Parathyroid adenoma (tissue), 2 donors: ENCODE measurements around the gene HSD17B8.

Source experiments
- H2AFZ ChIP-seq: fragments of 300-600 bp; sonication (generic); one replicate; pipeline ENCODE4 v1.7.0; 2017; ENCODE audit warnings: antibody characterized with exemption, mild to moderate bottlenecking
- H3K27ac ChIP-seq: fragments of 300-600 bp; sonication (generic); one replicate; pipeline ENCODE4 v1.7.0; 2017
- H3K27me3 ChIP-seq: fragments of 300-600 bp; sonication (generic); one replicate; pipeline ENCODE4 v1.7.0; 2017; ENCODE audit warnings: low read length; ENCODE audit not compliant: control insufficient read depth, insufficient read depth
- H3K36me3 ChIP-seq: fragments of 300-600 bp; sonication (generic); one replicate; pipeline ENCODE4 v1.7.0; 2017; ENCODE audit warnings: low read length; ENCODE audit not compliant: control insufficient read depth, insufficient read depth
- H3K4me1 ChIP-seq: fragments of 300-600 bp; sonication (generic); one replicate; pipeline ENCODE4 v1.7.0; 2017; ENCODE audit warnings: control low read depth
- H3K4me2 ChIP-seq: fragments of 300-600 bp; sonication (generic); one replicate; pipeline ENCODE4 v1.7.0; 2017; ENCODE audit warnings: low read length
- H3K4me3 ChIP-seq: fragments of 300-600 bp; sonication (generic); one replicate; pipeline ENCODE4 v1.7.0; 2017; ENCODE audit warnings: low read depth, low read length
- H3K79me2 ChIP-seq: fragments of 300-600 bp; sonication (generic); one replicate; pipeline ENCODE4 v1.7.0; 2017; ENCODE audit warnings: control low read depth
- H3K9ac ChIP-seq: fragments of 300-600 bp; sonication (generic); one replicate; pipeline ENCODE4 v1.7.0; 2017; ENCODE audit warnings: mild to moderate bottlenecking
- H3K9me3 ChIP-seq: fragments of 300-600 bp; sonication (generic); one replicate; pipeline ENCODE4 v1.7.0; 2017; ENCODE audit warnings: low read length; ENCODE audit not compliant: control insufficient read depth
- TF ChIP-seq, protein P1 (sequence below): fragments of 300-600 bp; sonication (generic); IDR thresholded peaks from one replicate; pipeline ENCODE4 v1.7.0; 2017; ENCODE audit warnings: antibody characterized with exemption, mild to moderate bottlenecking
- donor health status: primary hyperparathyroidism.

Gene HSD17B8

GRCh38 chr6:33185190-33185589 lies 19.3 kb upstream of the HSD17B8 start:
- no peak overlapping the region for H3K27ac ChIP-seq
- no peaks in the 10 kb centered on the region for H3K36me3 ChIP-seq
- H3K4me2 ChIP-seq = no peak overlapping the region
- no peaks in the 10 kb centered on the region for H3K79me2 ChIP-seq
- no peak overlapping the region for H3K4me3 ChIP-seq
- TF ChIP-seq, protein P1, sequence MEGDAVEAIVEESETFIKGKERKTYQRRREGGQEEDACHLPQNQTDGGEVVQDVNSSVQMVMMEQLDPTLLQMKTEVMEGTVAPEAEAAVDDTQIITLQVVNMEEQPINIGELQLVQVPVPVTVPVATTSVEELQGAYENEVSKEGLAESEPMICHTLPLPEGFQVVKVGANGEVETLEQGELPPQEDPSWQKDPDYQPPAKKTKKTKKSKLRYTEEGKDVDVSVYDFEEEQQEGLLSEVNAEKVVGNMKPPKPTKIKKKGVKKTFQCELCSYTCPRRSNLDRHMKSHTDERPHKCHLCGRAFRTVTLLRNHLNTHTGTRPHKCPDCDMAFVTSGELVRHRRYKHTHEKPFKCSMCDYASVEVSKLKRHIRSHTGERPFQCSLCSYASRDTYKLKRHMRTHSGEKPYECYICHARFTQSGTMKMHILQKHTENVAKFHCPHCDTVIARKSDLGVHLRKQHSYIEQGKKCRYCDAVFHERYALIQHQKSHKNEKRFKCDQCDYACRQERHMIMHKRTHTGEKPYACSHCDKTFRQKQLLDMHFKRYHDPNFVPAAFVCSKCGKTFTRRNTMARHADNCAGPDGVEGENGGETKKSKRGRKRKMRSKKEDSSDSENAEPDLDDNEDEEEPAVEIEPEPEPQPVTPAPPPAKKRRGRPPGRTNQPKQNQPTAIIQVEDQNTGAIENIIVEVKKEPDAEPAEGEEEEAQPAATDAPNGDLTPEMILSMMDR = no peak
- H3K27me3 ChIP-seq = no peaks in the 10 kb centered on the region
- no peak overlapping the region for H3K9ac ChIP-seq
- H2AFZ ChIP-seq = no peak overlapping the region
- H3K4me1 ChIP-seq = peaks cover under 1% of the 10 kb centered on the region
- no peaks in the 10 kb centered on the region for H3K9me3 ChIP-seq

- H3K9ac ChIP-seq = no peak overlapping the region
- H3K79me2 ChIP-seq = no peaks in the 10 kb centered on the region
- H2AFZ ChIP-seq = no peak overlapping the region
- no peaks in the 10 kb centered on the region for H3K4me1 ChIP-seq
- no peak overlapping the region for H3K4me2 ChIP-seq
- no peak overlapping the region for H3K4me3 ChIP-seq
- no peaks in the 10 kb centered on the region for H3K9me3 ChIP-seq
- no peak overlapping the region for H3K27ac ChIP-seq
- no peaks in the 10 kb centered on the region for H3K27me3 ChIP-seq
- H3K36me3 ChIP-seq = no peaks in the 10 kb centered on the region
- TF ChIP-seq, protein P1 = no peak
Measured at GRCh38 chr6:33185654-33186187, 18.7 kb upstream of the HSD17B8 start.

DNA sequence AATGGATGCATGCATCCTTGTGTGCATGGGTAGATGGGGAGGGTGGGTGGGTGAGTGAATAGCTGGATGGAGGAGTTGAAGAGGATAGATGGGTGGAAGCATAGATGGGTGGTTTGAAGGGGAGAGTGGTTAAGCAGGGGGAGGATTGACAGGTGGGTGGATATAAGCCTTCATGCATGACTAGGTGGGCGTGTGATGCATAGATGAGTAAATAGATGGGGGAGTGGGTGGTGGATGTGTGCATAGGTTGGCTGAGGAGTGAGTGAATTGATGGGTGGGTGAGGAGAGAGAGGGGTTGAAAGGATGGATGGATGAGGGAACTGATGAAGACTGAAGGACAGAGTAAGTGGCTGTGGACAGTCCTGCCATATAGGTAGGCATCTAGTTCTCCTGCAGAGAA lies 16.6 kb upstream of the HSD17B8 start:
- Histone ChIP-seq H3K27ac (no peak overlapping the region), H3K27me3 (no peaks in the 10 kb centered on the region), H3K79me2 (no peaks in the 10 kb centered on the region), H2AFZ (no peak overlapping the region), H3K36me3 (no peaks in the 10 kb centered on the region), H3K9ac (no peak overlapping the region), H3K4me1 (peaks cover 17% of the 10 kb centered on the region), H3K4me2 (no peak overlapping the region), H3K9me3 (no peaks in the 10 kb centered on the region), H3K4me3 (no peak overlapping the region)
- TF ChIP-seq, protein P1 = no peak

DNA sequence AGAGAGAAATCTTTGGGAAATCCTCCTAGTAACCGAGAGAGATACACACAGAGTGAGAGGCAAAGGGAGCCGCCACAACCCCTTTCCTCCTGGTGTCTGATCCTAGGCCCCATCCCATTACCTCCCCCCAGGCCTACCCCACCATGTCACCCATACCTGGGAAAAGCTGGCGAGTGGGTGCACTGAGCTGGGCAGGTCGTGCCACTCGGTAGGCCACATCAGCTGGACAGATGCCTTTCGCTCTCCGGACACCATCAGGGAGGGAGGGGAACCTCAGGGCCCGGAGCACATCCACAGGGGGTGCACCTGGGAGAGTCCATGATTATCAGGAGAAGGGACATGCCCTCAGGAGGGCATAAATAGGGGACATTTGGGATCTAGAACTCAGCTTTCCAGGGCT lies 15.3 kb upstream of the HSD17B8 start:
- no peak overlapping the region for H3K27ac ChIP-seq
- H3K36me3 ChIP-seq = no peaks in the 10 kb centered on the region
- TF ChIP-seq, protein P1 = no peak
- no peak overlapping the region for H2AFZ ChIP-seq
- H3K9ac ChIP-seq = no peak overlapping the region
- no peaks in the 10 kb centered on the region for H3K9me3 ChIP-seq
- no peaks in the 10 kb centered on the region for H3K27me3 ChIP-seq
- H3K4me1 ChIP-seq = peaks cover 22% of the 10 kb centered on the region
- H3K4me2 ChIP-seq = no peak overlapping the region
- H3K79me2 ChIP-seq = no peaks in the 10 kb centered on the region
- H3K4me3 ChIP-seq = no peak overlapping the region
